ENCODE data around the gene NCOA3.
"Not testable (repeated sequence)": the region's sequence is repeated elsewhere in the genome, so short reads cannot be mapped to it uniquely, and the experiment has no call there.

Gene NCOA3

GRCh38 chr20:47499053-47499452 lies 2.6 kb upstream of the NCOA3 start:
- no peak for DNase-seq (ENCODE audit: low spot score)
- TF ChIP-seq CTCF (IDR thresholded peaks at IDR 0.05; ENCODE audit: extremely low read depth, missing control alignments) = no peak

GRCh38 chr20:47500082-47500481 lies 1.6 kb upstream of the NCOA3 start:
- not testable (repeated sequence) for DNase-seq (ENCODE audit: low spot score)

GRCh38 chr20:47500554-47500953 lies 1.1 kb upstream of the NCOA3 start:
- no peak for TF ChIP-seq CTCF (IDR thresholded peaks at IDR 0.05; ENCODE audit: extremely low read depth, missing control alignments)
- no peak for DNase-seq (ENCODE audit: low spot score)

GRCh38 chr20:47501116-47501481 lies 588 bp upstream of the NCOA3 start:
- DNase-seq (ENCODE audit: low spot score) = no peak
- no peak for TF ChIP-seq CTCF (IDR thresholded peaks at IDR 0.05; ENCODE audit: extremely low read depth, missing control alignments)

DNA sequence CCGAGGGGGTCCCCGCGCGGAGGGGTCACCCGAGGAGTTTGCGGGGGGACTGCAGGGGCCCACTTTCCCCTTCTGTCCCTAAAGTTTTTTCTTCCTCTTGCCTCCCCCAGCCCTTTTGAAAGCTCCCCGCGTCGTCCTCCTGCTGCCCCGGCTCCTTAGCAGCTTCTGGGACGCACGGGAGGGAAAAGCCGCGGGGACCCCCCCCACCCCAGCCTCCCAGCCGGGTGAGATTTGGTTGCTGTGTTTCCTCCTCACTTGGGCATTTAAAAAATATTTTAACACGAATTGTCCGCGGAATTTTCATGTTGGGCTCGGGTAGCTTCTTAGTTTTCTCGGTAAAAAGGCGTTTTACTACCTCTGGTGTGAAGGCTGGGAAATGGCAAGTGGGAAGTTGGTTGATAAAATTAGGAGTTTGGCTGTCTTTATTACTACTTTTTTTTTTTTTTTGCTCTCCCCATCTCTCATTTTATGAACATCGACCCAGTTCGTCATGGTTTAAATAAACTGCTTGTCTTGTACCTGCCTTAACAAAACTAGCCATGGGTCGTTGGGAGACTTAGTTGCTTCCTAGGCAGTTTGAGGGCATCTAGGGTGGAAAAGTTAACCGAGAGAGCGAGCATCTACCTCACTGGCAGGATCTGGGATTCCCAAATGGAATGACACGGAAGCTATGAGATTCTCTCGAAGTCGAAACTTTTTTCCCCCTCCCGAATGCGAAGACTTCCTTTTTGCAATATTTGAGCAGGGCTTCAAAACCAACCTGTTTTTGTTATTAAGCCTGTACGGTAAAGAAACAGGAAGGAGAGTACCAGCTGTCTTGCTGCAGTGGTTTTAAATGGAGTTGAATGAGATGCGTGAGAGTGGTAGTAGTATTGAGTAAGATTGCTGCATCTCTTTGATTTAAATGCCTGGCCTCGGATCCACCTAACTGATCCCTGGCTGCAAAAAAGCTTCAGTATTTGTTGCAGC lies 868 bp downstream of the NCOA3 start:
- DNase-seq (ENCODE audit: low spot score) = no peak
- no peak for TF ChIP-seq CTCF (IDR thresholded peaks at IDR 0.05; ENCODE audit: extremely low read depth, missing control alignments)

GRCh38 chr20:47503685-47504084 lies 2.0 kb downstream of the NCOA3 start:
- TF ChIP-seq CTCF (IDR thresholded peaks at IDR 0.05; ENCODE audit: extremely low read depth, missing control alignments) = no peak
- no peak for DNase-seq (ENCODE audit: low spot score)

GRCh38 chr20:47506335-47506734 lies 4.6 kb downstream of the NCOA3 start:
- no peak for DNase-seq (ENCODE audit: low spot score)
- TF ChIP-seq CTCF (IDR thresholded peaks at IDR 0.05; ENCODE audit: extremely low read depth, missing control alignments) = no peak

- no peak for DNase-seq (ENCODE audit: low spot score)
- TF ChIP-seq CTCF (IDR thresholded peaks at IDR 0.05; ENCODE audit: extremely low read depth, missing control alignments) = no peak
These were observed 5.2 kb downstream of the NCOA3 start for GRCh38 chr20:47506850-47507249.

DNA sequence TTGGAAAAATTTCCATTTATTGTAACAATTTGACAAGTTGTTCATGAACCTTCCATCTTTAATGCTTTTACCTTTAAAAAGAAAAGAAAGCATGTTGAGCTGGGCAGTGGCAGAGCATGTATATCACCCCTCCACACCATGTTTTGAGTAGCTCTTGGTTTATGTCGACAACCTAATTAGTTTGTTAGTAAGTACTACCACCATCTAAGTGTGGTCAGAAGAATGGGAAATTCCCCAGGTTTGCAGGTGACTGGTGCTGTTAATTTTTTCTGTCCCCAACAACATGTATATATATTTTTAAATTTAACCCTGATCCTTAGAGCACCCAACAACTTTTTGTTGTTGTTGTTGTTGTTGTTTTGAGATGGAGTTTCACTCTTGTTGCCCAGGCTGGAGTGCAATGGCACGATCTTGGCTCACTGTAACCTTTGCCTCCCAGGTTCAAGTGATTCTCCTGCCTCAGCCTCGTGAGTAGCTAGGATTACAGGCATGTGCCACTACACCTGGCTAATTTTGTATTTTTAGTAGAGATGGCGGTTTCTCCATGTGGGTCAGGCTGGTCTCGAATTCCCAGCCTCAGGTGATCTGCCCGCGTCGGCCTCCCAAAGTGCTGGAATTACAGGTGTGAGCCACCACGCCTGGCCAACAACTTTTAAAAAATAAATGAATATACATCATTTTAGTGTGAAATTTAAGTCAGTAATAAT lies 5.7 kb downstream of the NCOA3 start:
- peak; percentile 59 for DNase-seq (ENCODE audit: low spot score)

All from GM20000 (cell line).